NCI-H526 treated with DMSO at 0.1 percent for 48 hours (cell line): ENCODE results near the gene IER5L.
A peak's percentile ranks its signal among the peaks of the same experiment; 100 is the strongest.
"Not testable (repeated sequence)": the region's sequence is repeated elsewhere in the genome, so short reads cannot be mapped to it uniquely, and the experiment has no call there.

ENCODE experiments used
- DNase-seq: peaks from one replicate; lab custom pipeline; 2025; lab: John Stamatoyannopoulos, UW

Gene IER5L

GRCh38 chr9:129178568-129179382 is 714 bp upstream of the IER5L start:
- DNase-seq: no peak

GRCh38 chr9:129177443-129177790 is 644 bp downstream of the IER5L start:
- DNase-seq: no peak

- no peak for DNase-seq
These were observed 1.2 kb downstream of the IER5L start for GRCh38 chr9:129176701-129177442.

- DNase-seq: peak; percentile 70
These were observed 2.0 kb downstream of the IER5L start for GRCh38 chr9:129175825-129176633.

GRCh38 chr9:129175515-129175824 is 2.6 kb downstream of the IER5L start:
- DNase-seq: no peak

GRCh38 chr9:129174724-129175514 is 3.1 kb downstream of the IER5L start:
- peak; percentile 7 for DNase-seq

GRCh38 chr9:129174102-129174723 is 3.8 kb downstream of the IER5L start:
- DNase-seq: peak; percentile 28

- no peak for DNase-seq
These were observed 4.6 kb downstream of the IER5L start for GRCh38 chr9:129173296-129174101.

- no peak for DNase-seq
These were observed 5.2 kb downstream of the IER5L start for GRCh38 chr9:129172816-129173215.

- DNase-seq: no peak
These were observed 5.9 kb downstream of the IER5L start for GRCh38 chr9:129171993-129172751.

GRCh38 chr9:129170229-129170628 is 7.8 kb downstream of the IER5L start:
- no peak for DNase-seq

- peak; percentile 37 for DNase-seq
These were observed 11.2 kb downstream of the IER5L start for GRCh38 chr9:129166623-129167557.

- DNase-seq: no peak
These were observed 12.9 kb downstream of the IER5L start for GRCh38 chr9:129165198-129165597.

GRCh38 chr9:129164246-129164930 is 13.7 kb downstream of the IER5L start:
- no peak for DNase-seq

- DNase-seq: no peak
These were observed 14.3 kb downstream of the IER5L start for GRCh38 chr9:129163753-129164152.

- DNase-seq: not testable (repeated sequence)
These were observed 14.8 kb downstream of the IER5L start for GRCh38 chr9:129163198-129163670.

- no peak for DNase-seq
These were observed 15.4 kb downstream of the IER5L start for GRCh38 chr9:129162497-129163197.

GRCh38 chr9:129161534-129161837 is 16.6 kb downstream of the IER5L start:
- DNase-seq: no peak
